Glutamatergic neuron (in vitro differentiated cells): ENCODE measurements around the gene DNAJC27. TPM values are rescaled to one million over a fixed set of nuclear protein-coding genes. Genes with fewer than 3 reads are reported as not detected.

Experiments
- DNase-seq: peaks from one replicate; pipeline ENCODE4 v3.0.0; 2022
- H3K27ac Mint-ChIP-seq: one replicate; pipeline ENCODE4 v1.8.0; 2020; ENCODE audit warnings: mild to moderate bottlenecking, mixed read lengths, inconsistent platforms; ENCODE audit not compliant: unreplicated experiment
- H3K27me3 Mint-ChIP-seq: one replicate; pipeline ENCODE4 v1.8.0; 2020; ENCODE audit warnings: mild to moderate bottlenecking, moderate library complexity, mixed read lengths, inconsistent platforms; ENCODE audit not compliant: unreplicated experiment
- H3K36me3 Mint-ChIP-seq: one replicate; pipeline ENCODE4 v1.8.0; 2020; ENCODE audit warnings: mild to moderate bottlenecking, mixed read lengths, inconsistent platforms; ENCODE audit not compliant: unreplicated experiment
- H3K4me1 Mint-ChIP-seq: one replicate; pipeline ENCODE4 v1.8.0; 2020; ENCODE audit warnings: mild to moderate bottlenecking, low read depth, mixed read lengths, inconsistent platforms; ENCODE audit not compliant: unreplicated experiment
- H3K4me3 Mint-ChIP-seq: one replicate; pipeline ENCODE4 v1.8.0; 2020; ENCODE audit warnings: mild to moderate bottlenecking, mixed read lengths, inconsistent platforms; ENCODE audit not compliant: unreplicated experiment
- H3K9me3 Mint-ChIP-seq: one replicate; pipeline ENCODE4 v1.8.0; 2020; ENCODE audit warnings: mild to moderate bottlenecking, moderate library complexity, mixed read lengths, inconsistent platforms; ENCODE audit not compliant: unreplicated experiment
- total RNA-seq: library from RNA; stranded (reverse); fragmentation: NEBNext Ultra II Directional; extraction: Animal tissue kit (Norgen Biotek cat#: 25700); gene quantifications from one replicate; pipeline ENCODE4 v1.2.1, GENCODE V29; 2021; ENCODE audit not compliant: unreplicated experiment
- TF ChIP-seq, protein P1 (sequence below): fragments of 200-600 bp; sonication (generic); IDR thresholded peaks from one replicate; pipeline ENCODE4 v1.5.0; 2021; ENCODE audit not compliant: partially characterized antibody, unreplicated experiment

Gene DNAJC27
- total RNA-seq, 1 donor from 2014 or later = 17.9 TPM

DNA sequence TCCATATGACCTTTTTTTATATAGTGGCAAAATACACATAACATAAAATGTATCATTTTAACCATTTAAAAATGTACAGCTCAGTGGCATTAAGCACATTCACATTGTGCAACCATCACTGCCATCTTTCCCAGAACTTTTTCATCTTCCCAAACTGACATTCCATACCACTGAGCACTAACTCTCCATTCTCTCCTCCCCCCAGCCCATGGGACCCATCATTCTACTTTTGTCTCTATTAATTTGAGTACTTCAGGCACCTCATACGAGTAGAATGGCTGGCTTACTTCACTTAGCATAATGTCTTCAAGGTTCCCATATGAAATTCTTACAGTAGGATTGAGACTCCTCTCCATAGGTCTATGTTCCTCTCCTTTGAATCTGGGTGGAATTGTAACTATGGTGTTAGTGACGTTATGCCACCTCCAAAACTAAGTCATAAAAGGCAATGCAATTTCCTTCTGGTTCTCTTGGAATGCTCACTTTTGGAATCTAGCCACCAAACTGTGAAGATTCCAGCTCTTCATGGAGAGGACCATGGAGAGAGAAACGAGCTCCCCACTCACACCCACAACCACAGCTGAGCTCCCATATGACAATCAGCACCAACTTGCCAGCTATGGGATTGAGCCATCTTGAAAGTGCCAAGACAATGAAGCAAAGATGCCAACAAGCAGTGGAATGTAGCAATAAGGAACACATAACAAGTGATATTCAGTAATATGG lies 9.8 kb upstream of the DNAJC27 start:
- DNase-seq = no peak
- Mint-ChIP-seq H3K4me3 (no peak overlapping the region), H3K27me3 (peaks cover 3% of the 10 kb centered on the region), H3K9me3 (peaks cover 2% of the 10 kb centered on the region), H3K27ac (no peak overlapping the region), H3K4me1 (peaks cover 23% of the 10 kb centered on the region), H3K36me3 (peaks cover 6% of the 10 kb centered on the region)
- TF ChIP-seq, protein P1, sequence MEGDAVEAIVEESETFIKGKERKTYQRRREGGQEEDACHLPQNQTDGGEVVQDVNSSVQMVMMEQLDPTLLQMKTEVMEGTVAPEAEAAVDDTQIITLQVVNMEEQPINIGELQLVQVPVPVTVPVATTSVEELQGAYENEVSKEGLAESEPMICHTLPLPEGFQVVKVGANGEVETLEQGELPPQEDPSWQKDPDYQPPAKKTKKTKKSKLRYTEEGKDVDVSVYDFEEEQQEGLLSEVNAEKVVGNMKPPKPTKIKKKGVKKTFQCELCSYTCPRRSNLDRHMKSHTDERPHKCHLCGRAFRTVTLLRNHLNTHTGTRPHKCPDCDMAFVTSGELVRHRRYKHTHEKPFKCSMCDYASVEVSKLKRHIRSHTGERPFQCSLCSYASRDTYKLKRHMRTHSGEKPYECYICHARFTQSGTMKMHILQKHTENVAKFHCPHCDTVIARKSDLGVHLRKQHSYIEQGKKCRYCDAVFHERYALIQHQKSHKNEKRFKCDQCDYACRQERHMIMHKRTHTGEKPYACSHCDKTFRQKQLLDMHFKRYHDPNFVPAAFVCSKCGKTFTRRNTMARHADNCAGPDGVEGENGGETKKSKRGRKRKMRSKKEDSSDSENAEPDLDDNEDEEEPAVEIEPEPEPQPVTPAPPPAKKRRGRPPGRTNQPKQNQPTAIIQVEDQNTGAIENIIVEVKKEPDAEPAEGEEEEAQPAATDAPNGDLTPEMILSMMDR = no peak

DNA sequence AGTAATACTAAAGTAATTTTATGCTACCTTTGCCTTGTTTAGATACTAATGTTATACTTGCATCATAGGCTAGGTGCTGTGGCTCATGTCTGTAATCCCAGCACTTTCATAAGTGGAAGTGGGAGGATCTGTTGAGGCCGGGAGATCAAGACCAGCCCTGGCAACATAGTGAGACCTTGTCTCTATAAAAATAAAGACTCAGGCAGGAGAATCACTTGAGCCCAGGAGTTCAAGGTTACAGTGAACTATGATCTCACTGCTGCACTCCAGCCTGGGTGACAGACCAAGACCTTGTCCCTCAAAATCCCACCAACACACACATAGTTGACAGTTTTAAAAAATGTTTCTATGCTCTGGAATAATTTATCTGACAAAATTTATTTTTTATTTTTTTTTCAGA lies 6.9 kb upstream of the DNAJC27 start:
- TF ChIP-seq, protein P1 = no peak
- Mint-ChIP-seq H3K27ac (no peak overlapping the region), H3K27me3 (peaks cover 1% of the 10 kb centered on the region)

DNA sequence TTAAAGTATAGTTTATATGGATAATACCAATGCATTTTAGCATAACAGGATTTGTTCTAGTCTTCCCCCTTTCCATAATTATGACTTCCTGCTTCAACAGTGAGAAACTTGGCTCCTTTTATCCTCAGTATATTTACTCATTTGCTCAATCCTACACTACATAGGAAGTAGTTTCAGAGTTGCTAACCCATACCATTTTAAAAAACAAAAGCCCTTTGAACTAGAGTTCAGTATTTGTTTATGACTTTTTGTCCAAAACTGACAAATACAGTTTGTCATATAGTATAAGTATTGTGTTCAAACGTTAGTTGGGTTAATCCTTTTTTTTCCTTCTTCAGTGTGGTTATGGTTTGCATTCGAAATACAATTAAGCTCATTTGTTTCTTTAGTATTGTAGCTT lies 5.9 kb upstream of the DNAJC27 start:
- Mint-ChIP-seq H3K36me3 (peaks cover 6% of the 10 kb centered on the region), H3K4me3 (no peak overlapping the region), H3K27me3 (peaks cover 1% of the 10 kb centered on the region), H3K4me1 (peaks cover 2% of the 10 kb centered on the region), H3K9me3 (peaks cover 2% of the 10 kb centered on the region), H3K27ac (no peak overlapping the region)
- DNase-seq = no peak
- TF ChIP-seq, protein P1 = no peak

More for the DNA sequence above, 6.9 kb upstream of the DNAJC27 start:
- peaks cover 1% of the 10 kb centered on the region for H3K9me3 Mint-ChIP-seq
- no peak for DNase-seq
- H3K4me3 Mint-ChIP-seq = no peak overlapping the region
- no peaks in the 10 kb centered on the region for H3K4me1 Mint-ChIP-seq
- H3K36me3 Mint-ChIP-seq = peaks cover 6% of the 10 kb centered on the region

DNA sequence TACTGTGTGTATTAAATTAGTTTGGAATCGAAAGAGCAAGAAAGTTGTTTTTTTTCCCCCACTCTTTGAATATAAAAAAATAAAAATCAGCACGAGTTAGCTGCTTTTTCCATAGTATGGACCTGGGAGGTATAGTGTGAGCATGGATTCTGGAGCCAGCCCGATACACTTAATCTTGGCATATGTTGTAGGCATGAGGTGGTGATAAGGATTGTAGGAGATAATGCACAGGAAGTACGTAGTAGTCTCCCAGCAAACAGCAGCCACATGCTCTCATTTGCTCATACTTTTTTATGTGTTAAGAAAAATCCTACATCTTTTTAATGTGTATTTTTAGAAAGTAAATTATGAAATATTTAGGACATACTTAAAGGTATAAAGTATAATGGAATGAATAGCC lies 2.1 kb upstream of the DNAJC27 start:
- H3K27ac Mint-ChIP-seq = no peak overlapping the region
- TF ChIP-seq, protein P1 = no peak
- H3K36me3 Mint-ChIP-seq = peaks cover 6% of the 10 kb centered on the region
- no peak overlapping the region for H3K4me3 Mint-ChIP-seq
- peaks cover 9% of the 10 kb centered on the region for H3K9me3 Mint-ChIP-seq
- H3K27me3 Mint-ChIP-seq = peaks cover 13% of the 10 kb centered on the region
- DNase-seq = no peak
- H3K4me1 Mint-ChIP-seq = peaks cover 4% of the 10 kb centered on the region

DNA sequence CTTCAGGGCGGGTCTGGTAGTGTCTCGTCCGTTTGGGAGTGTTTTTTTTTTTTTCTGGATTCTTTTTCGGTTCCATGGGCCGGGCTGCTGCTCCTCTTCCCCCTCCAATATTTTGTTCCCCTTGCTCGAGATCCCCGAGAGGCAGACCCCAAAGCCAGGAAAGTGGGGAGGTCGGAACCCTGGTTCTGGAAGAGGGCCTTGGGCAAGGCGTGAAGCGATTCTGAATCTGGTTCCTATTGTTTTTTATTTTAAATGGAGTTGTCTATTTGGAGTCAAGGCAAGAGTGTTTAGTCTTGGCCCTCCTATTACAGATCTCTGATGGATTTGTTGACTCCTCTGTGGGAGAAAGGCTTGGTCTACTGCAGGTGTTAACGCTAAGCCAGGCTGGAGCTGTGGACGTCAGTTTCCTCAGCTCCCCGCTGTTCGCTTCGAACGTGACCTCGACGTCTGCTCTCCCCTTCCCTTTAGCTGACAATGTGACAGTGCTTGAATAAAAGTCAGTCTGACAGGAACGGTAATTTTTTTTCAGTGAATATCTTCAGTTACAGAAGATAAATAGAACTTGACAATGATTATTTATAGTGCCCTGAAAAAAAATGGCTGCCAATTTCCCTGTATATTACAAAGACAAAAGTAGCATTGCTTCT lies 683 bp upstream of the DNAJC27 start:
- TF ChIP-seq, protein P1 = peak; percentile 13
- Mint-ChIP-seq H3K9me3 (peaks cover 9% of the 10 kb centered on the region), H3K36me3 (peaks cover 2% of the 10 kb centered on the region), H3K4me3 (peak overlapping the region; percentile 99), H3K27ac (peak overlapping the region; percentile 100), H3K4me1 (peaks cover 5% of the 10 kb centered on the region), H3K27me3 (peaks cover 13% of the 10 kb centered on the region)
- DNase-seq = no peak
